H1 (cell line): ENCODE measurements around the gene SLC8B1. TPM values are rescaled to one million over a fixed set of nuclear protein-coding genes. Genes with fewer than 3 reads are reported as not detected.

Experiments
- CREB1 ChIP-seq: IDR thresholded peaks from 2 replicates; pipeline ENCODE4 v1.6.1; 2012; ENCODE audit warnings: inconsistent platforms
- FOSL1 ChIP-seq: IDR thresholded peaks from 2 replicates; pipeline ENCODE4 v1.6.1; 2011; ENCODE audit warnings: mild to moderate bottlenecking, low read depth, low read length, moderate library complexity; ENCODE audit not compliant: insufficient read depth
- HDAC6 ChIP-seq: IDR thresholded peaks from one replicate; pipeline ENCODE4 v1.7.1; 2012; ENCODE audit warnings: low read depth, mild to moderate bottlenecking, inconsistent platforms, low read length, moderate library complexity
- KDM1A ChIP-seq: fragments of 200-600, 300-600 bp; sonication (generic); IDR thresholded peaks from 2 replicates; pipeline ENCODE4 v1.7.1; 2016; ENCODE audit warnings: mild to moderate bottlenecking, low read length, borderline replicate concordance
- POLR2A ChIP-seq, 2 experiments: IDR thresholded peaks; 1 replicate in 1 of 2; 2 replicates in 1 of 2; pipeline ENCODE4 v1.6.1; 2011; ENCODE audit warnings: low read depth in 2 of 2, low read length in 2 of 2, mild to moderate bottlenecking in 2 of 2; ENCODE audit errors: control extremely low read depth in 1 of 2
- RNF2 ChIP-seq: fragments of 200-900, 300-1000 bp; sonication (generic); IDR thresholded peaks from 2 replicates; pipeline ENCODE4 v1.7.1; 2016; ENCODE audit warnings: borderline replicate concordance, low read depth, mild to moderate bottlenecking, antibody characterized with exemption, low read length; ENCODE audit not compliant: poor library complexity, severe bottlenecking; ENCODE audit errors: missing control alignments
- TAF7 ChIP-seq: optimal IDR thresholded peaks from 2 replicates; pipeline ENCODE3; 2011; ENCODE audit warnings: low read depth, mild to moderate bottlenecking, inconsistent platforms, low read length, moderate library complexity, borderline replicate concordance
- TEAD4 ChIP-seq: IDR thresholded peaks from 2 replicates; pipeline ENCODE4 v1.6.1; 2012; ENCODE audit warnings: low read depth, low read length, inconsistent platforms, mixed read lengths
- ZNF274 ChIP-seq: IDR thresholded peaks from 2 replicates; pipeline ENCODE4 v1.7.0; 2012; ENCODE audit warnings: low read length, borderline replicate concordance; ENCODE audit errors: extremely low read depth
- polyA plus RNA-seq, 7 experiments: library from polyadenylated mRNA; depleted of rRNA in 3 of 7; stranded (reverse) in 5 of 7; unstranded in 2 of 7; fragments of >200 nt in 5 of 7; fragments of 200-250 nt in 2 of 7; gene quantifications; 1 replicate in 5 of 7; 2 replicates in 1 of 7; 4 replicates in 1 of 7; pipeline versions ENCODE4 v1.2.1 to v1.2.3, GENCODE V29; 2011 to 2013; ENCODE audit warnings: missing spikeins in 2 of 7, mixed read lengths in 2 of 7
- total RNA-seq: library from RNA; stranded (reverse); fragmentation: NEBNext Ultra II Directional; extraction: Animal tissue kit (Norgen Biotek cat#: 25700); gene quantifications from 2 replicates; pipeline ENCODE4 v1.2.1, GENCODE V29; 2021
- TF ChIP-seq, protein P1 (sequence below): fragments of 300-600 bp; sonication (generic); IDR thresholded peaks from 2 replicates; pipeline ENCODE4 v1.7.1; 2012; ENCODE audit warnings: low read length, moderate library complexity, mild to moderate bottlenecking, inconsistent platforms; ENCODE audit not compliant: insufficient replicate concordance
- TF ChIP-seq, protein P2 (sequence below): IDR thresholded peaks from 2 replicates; pipeline ENCODE4 v1.6.1; 2011; ENCODE audit warnings: low read length, improper control_type of control experiment

Gene SLC8B1
- total and polyA plus RNA-seq, 2 of the 8 experiments (the other 6 are each of a cell fraction or from before 2014, with no cell fraction given) = 11.2 to 19.1 TPM

DNA sequence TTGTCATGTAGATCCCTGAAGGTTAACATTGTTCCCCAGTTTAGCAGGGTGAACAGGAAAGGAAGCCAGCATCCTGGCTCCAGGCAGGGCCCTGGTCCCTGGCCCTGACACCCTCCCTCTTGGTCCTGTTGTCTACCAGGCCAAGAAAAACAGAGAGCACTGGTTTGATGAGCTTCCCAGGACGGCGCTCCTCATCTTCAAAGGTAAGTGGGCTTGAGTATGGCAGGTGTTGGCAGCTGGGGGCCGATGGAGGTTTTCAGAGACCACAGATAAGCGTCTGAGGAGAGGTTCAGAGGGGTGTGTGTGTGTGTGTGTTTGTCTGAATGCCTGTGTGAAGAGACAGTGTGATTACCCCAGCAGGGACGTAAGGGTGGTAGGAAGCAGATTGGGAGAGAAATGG is 56.3 kb downstream of the SLC8B1 start (continued):
- TF ChIP-seq, protein P1, sequence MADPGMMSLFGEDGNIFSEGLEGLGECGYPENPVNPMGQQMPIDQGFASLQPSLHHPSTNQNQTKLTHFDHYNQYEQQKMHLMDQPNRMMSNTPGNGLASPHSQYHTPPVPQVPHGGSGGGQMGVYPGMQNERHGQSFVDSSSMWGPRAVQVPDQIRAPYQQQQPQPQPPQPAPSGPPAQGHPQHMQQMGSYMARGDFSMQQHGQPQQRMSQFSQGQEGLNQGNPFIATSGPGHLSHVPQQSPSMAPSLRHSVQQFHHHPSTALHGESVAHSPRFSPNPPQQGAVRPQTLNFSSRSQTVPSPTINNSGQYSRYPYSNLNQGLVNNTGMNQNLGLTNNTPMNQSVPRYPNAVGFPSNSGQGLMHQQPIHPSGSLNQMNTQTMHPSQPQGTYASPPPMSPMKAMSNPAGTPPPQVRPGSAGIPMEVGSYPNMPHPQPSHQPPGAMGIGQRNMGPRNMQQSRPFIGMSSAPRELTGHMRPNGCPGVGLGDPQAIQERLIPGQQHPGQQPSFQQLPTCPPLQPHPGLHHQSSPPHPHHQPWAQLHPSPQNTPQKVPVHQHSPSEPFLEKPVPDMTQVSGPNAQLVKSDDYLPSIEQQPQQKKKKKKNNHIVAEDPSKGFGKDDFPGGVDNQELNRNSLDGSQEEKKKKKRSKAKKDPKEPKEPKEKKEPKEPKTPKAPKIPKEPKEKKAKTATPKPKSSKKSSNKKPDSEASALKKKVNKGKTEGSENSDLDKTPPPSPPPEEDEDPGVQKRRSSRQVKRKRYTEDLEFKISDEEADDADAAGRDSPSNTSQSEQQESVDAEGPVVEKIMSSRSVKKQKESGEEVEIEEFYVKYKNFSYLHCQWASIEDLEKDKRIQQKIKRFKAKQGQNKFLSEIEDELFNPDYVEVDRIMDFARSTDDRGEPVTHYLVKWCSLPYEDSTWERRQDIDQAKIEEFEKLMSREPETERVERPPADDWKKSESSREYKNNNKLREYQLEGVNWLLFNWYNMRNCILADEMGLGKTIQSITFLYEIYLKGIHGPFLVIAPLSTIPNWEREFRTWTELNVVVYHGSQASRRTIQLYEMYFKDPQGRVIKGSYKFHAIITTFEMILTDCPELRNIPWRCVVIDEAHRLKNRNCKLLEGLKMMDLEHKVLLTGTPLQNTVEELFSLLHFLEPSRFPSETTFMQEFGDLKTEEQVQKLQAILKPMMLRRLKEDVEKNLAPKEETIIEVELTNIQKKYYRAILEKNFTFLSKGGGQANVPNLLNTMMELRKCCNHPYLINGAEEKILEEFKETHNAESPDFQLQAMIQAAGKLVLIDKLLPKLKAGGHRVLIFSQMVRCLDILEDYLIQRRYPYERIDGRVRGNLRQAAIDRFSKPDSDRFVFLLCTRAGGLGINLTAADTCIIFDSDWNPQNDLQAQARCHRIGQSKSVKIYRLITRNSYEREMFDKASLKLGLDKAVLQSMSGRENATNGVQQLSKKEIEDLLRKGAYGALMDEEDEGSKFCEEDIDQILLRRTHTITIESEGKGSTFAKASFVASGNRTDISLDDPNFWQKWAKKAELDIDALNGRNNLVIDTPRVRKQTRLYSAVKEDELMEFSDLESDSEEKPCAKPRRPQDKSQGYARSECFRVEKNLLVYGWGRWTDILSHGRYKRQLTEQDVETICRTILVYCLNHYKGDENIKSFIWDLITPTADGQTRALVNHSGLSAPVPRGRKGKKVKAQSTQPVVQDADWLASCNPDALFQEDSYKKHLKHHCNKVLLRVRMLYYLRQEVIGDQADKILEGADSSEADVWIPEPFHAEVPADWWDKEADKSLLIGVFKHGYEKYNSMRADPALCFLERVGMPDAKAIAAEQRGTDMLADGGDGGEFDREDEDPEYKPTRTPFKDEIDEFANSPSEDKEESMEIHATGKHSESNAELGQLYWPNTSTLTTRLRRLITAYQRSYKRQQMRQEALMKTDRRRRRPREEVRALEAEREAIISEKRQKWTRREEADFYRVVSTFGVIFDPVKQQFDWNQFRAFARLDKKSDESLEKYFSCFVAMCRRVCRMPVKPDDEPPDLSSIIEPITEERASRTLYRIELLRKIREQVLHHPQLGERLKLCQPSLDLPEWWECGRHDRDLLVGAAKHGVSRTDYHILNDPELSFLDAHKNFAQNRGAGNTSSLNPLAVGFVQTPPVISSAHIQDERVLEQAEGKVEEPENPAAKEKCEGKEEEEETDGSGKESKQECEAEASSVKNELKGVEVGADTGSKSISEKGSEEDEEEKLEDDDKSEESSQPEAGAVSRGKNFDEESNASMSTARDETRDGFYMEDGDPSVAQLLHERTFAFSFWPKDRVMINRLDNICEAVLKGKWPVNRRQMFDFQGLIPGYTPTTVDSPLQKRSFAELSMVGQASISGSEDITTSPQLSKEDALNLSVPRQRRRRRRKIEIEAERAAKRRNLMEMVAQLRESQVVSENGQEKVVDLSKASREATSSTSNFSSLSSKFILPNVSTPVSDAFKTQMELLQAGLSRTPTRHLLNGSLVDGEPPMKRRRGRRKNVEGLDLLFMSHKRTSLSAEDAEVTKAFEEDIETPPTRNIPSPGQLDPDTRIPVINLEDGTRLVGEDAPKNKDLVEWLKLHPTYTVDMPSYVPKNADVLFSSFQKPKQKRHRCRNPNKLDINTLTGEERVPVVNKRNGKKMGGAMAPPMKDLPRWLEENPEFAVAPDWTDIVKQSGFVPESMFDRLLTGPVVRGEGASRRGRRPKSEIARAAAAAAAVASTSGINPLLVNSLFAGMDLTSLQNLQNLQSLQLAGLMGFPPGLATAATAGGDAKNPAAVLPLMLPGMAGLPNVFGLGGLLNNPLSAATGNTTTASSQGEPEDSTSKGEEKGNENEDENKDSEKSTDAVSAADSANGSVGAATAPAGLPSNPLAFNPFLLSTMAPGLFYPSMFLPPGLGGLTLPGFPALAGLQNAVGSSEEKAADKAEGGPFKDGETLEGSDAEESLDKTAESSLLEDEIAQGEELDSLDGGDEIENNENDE = no peak
- TF ChIP-seq ZNF274 (no peak), CREB1 (no peak), POLR2A (IDR thresholded peaks at IDR 0.05; ENCODE audit: control extremely low read depth in 1 of 2, low read depth in 2 of 2, low read length in 2 of 2) (no peak), TAF7 (no peak), TEAD4 (no peak), KDM1A (no peak), RNF2 (no peak), FOSL1 (no peak), HDAC6 (no peak)
- TF ChIP-seq, protein P2, sequence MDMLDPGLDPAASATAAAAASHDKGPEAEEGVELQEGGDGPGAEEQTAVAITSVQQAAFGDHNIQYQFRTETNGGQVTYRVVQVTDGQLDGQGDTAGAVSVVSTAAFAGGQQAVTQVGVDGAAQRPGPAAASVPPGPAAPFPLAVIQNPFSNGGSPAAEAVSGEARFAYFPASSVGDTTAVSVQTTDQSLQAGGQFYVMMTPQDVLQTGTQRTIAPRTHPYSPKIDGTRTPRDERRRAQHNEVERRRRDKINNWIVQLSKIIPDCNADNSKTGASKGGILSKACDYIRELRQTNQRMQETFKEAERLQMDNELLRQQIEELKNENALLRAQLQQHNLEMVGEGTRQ = no peak
